ENCODE data around the gene AK1. TPM values are rescaled to one million over a fixed set of nuclear protein-coding genes. Genes with fewer than 3 reads are reported as not detected.

Gene AK1
- total RNA-seq (2021) (84.5 and 86.8 TPM in 2 replicates), Bru-seq, nascent RNA (percentile 47 among the genes with signal in this experiment), BruChase-seq, experiment 1, labeled RNA remaining after a 2-hour chase (percentile 56 among the genes with signal in this experiment), BruChase-seq, experiment 2, labeled RNA remaining after a 6-hour chase (percentile 78 among the genes with signal in this experiment)
- long read RNA-seq, transcript AK1-203 (7 exons, 2,266 nt) = major isoform, 137 of 148 reads
- long read RNA-seq, partial matches to known transcripts = 0 of 148 reads
- long read RNA-seq, other reads (novel, unspliced or antisense) = 11 of 148 reads

- BruUV-seq (replicated peaks) = no TSS peak
- POLR2A ChIA-PET (ENCODE audit: unreplicated experiment) = interaction anchor here (0.5 to 0.6 kb wide), 2 partner anchors 12 to 173 kb away, joined by 3 to 6 read pairs; no protein-coding TSS in a partner anchor
- Histone ChIP-seq H4K20me1 (ENCODE audit: insufficient read depth) (no peaks in the 10 kb centered on the region), H3K27me3 (ENCODE audit: insufficient read depth, low read depth) (no peaks in the 10 kb centered on the region), H3K4me1 (replicated peaks; ENCODE audit: insufficient read depth) (peaks cover 19% of the 10 kb centered on the region; the same call in 1 of the 2 replicates), H3K4me3 (peak within 1 kb of the TSS; percentile 62), H3K36me3 (ENCODE audit: low read depth) (no peaks in the 10 kb centered on the region), H2AFZ (peak within 1 kb of the TSS; percentile 87), H3K79me2 (ENCODE audit: low read depth) (no peaks in the 10 kb centered on the region), H3K9me2 (ENCODE audit: insufficient read depth) (no peaks in the 10 kb centered on the region), H3F3A (ENCODE audit: insufficient read depth, low read depth) (no peaks in the 10 kb centered on the region), H3K27ac (no peak within 1 kb of the TSS), H3K9me3 (ENCODE audit: insufficient read depth, low read depth) (no peaks in the 10 kb centered on the region), H3K4me2 (peak within 1 kb of the TSS; percentile 95)
- intact Hi-C loops (cut with micrococcal nuclease; ENCODE audit: unreplicated experiment) = no loop called here
- CTCF ChIA-PET = interaction anchor here (0.5 kb wide), 1 partner anchor 359 kb away, joined by 3 read pairs; no protein-coding TSS in a partner anchor
- TF ChIP-seq EZH2 (IDR thresholded peaks at IDR 0.05; ENCODE audit: low read depth) = no peak
- TF ChIP-seq, protein P1, sequence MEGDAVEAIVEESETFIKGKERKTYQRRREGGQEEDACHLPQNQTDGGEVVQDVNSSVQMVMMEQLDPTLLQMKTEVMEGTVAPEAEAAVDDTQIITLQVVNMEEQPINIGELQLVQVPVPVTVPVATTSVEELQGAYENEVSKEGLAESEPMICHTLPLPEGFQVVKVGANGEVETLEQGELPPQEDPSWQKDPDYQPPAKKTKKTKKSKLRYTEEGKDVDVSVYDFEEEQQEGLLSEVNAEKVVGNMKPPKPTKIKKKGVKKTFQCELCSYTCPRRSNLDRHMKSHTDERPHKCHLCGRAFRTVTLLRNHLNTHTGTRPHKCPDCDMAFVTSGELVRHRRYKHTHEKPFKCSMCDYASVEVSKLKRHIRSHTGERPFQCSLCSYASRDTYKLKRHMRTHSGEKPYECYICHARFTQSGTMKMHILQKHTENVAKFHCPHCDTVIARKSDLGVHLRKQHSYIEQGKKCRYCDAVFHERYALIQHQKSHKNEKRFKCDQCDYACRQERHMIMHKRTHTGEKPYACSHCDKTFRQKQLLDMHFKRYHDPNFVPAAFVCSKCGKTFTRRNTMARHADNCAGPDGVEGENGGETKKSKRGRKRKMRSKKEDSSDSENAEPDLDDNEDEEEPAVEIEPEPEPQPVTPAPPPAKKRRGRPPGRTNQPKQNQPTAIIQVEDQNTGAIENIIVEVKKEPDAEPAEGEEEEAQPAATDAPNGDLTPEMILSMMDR (conservative IDR thresholded peaks at IDR 0.05) = no peak
- peak in 1 of 2 experiments; percentile 74 for DNase-seq
Measured at GRCh38 chr9:127877566-127877998, at the start of gene AK1. Gene AK1, minus strand, starts transcription at chr9:127877675. Its CDS starts 3,058 bp downstream, at chr9:127874617.

GRCh38 chr9:127926906-127927200 is 49.4 kb upstream of the AK1 start:
- no peak for DNase-seq
- Histone ChIP-seq H3K9me3 (ENCODE audit: insufficient read depth, low read depth) (no peaks in the 10 kb centered on the region), H3F3A (ENCODE audit: insufficient read depth, low read depth) (peaks cover 63% of the 10 kb centered on the region), H3K36me3 (ENCODE audit: low read depth) (no peaks in the 10 kb centered on the region), H2AFZ (no peak overlapping the region), H4K20me1 (ENCODE audit: insufficient read depth) (0 out of 2 replicates have a peak, but pooled peaks cover 3% of the 10 kb centered on the region), H3K4me2 (peak overlapping the region; percentile 91; the same call in 1 of the 2 replicates), H3K79me2 (ENCODE audit: low read depth) (no peaks in the 10 kb centered on the region), H3K4me3 (no peak overlapping the region), H3K27ac (no peak overlapping the region), H3K27me3 (ENCODE audit: insufficient read depth, low read depth) (no peaks in the 10 kb centered on the region), H3K4me1 (replicated peaks; ENCODE audit: insufficient read depth) (peaks cover 26% of the 10 kb centered on the region), H3K9me2 (ENCODE audit: insufficient read depth) (no peaks in the 10 kb centered on the region)
- ChIA-PET CTCF (no interaction called here), POLR2A (ENCODE audit: unreplicated experiment) (no interaction called here)
- no TSS peak for BruUV-seq (replicated peaks)
- TF ChIP-seq, protein P1 (conservative IDR thresholded peaks at IDR 0.05) = no peak
- no peak for TF ChIP-seq EZH2 (IDR thresholded peaks at IDR 0.05; ENCODE audit: low read depth)
- intact Hi-C loops (cut with micrococcal nuclease; ENCODE audit: unreplicated experiment) = no loop called here

- H3K4me3 ChIP-seq = no peak overlapping the region
- H3K4me1 ChIP-seq (replicated peaks; ENCODE audit: insufficient read depth) = peaks cover 28% of the 10 kb centered on the region
- no peaks in the 10 kb centered on the region for H3K79me2 ChIP-seq (ENCODE audit: low read depth)
- H3K9me2 ChIP-seq (ENCODE audit: insufficient read depth) = no peaks in the 10 kb centered on the region
- no peaks in the 10 kb centered on the region for H3K9me3 ChIP-seq (ENCODE audit: insufficient read depth, low read depth)
- H3K27ac ChIP-seq = no peak overlapping the region
- ChIA-PET CTCF (no interaction called here), POLR2A (ENCODE audit: unreplicated experiment) (no interaction called here)
- DNase-seq = no peak
- TF ChIP-seq EZH2 (IDR thresholded peaks at IDR 0.05; ENCODE audit: low read depth) = no peak
- TF ChIP-seq, protein P1 (conservative IDR thresholded peaks at IDR 0.05) = no peak
- no peaks in the 10 kb centered on the region for H4K20me1 ChIP-seq (ENCODE audit: insufficient read depth)
- peaks cover 56% of the 10 kb centered on the region for H3F3A ChIP-seq (ENCODE audit: insufficient read depth, low read depth)
- H2AFZ ChIP-seq = no peak overlapping the region
- intact Hi-C loops (cut with micrococcal nuclease; ENCODE audit: unreplicated experiment) = no loop called here
- no peaks in the 10 kb centered on the region for H3K27me3 ChIP-seq (ENCODE audit: insufficient read depth, low read depth)
- no peak overlapping the region for H3K4me2 ChIP-seq
- no peaks in the 10 kb centered on the region for H3K36me3 ChIP-seq (ENCODE audit: low read depth)
- BruUV-seq (replicated peaks) = no TSS peak
Measured at GRCh38 chr9:127925959-127926905, 48.8 kb upstream of the AK1 start.

Data from PC-9 (cell line).